NOMO-1 treated with dmso at 0.1 percent for 144 hours (cell line): ENCODE results near the gene C1orf167.
A peak's percentile ranks its signal among the peaks of the same experiment; 100 is the strongest.

Source experiments
- DNase-seq: peaks from one replicate; lab custom pipeline; 2025; ENCODE audit not compliant: unreplicated experiment; lab: John Stamatoyannopoulos, UW

Gene C1orf167

DNA sequence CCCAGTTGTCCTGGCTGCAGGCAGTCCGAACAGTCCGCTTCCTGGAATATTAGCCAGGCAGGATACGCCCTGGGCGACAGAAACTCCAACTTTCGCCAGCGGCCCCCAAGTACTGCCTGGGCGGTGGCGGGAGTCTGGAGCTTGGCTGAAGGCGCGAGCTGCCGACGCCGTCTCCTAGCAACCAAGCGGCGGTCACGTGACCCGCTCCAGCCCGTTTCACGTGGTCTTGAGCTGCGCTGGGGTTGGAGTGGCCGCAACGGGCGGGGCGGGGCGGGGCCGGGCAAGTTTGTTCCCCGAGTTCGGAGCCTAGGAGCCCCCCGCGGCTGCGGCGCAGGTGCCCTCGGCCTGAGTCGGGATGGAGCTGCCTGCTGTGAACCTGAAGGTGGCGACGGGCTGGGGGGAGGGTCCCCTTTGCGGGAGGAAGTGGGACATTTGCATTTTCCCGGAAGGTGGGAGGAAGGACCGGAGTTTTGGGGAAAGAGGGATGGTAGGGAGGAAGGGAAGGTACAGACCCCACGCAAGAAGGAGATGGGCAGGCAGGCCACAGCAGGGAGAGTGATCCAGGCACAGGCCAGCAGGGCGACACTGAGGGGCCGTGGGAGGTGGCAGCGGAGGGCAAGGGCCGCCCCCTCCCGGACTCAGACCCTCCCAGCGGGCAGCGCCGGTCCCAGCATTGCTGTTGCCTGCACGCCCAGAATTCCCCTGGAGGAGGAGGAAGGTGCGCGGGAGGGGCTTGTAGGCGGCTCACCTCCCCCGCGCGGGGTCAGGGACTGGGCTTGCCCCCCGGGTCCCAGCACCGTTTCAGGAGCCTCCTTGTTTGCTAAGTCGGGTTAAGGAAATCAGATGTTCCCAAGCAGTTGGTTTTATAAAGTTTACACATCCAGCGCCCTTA lies 25.9 kb upstream of the C1orf167 start, which contains the start of gene AGTRAP:
AGTRAP (plus strand) TSS at position 283 of the 892 bp plus-strand sequence; CDS start at position 356, 73 bp downstream.
- DNase-seq = peak; percentile 80

DNA sequence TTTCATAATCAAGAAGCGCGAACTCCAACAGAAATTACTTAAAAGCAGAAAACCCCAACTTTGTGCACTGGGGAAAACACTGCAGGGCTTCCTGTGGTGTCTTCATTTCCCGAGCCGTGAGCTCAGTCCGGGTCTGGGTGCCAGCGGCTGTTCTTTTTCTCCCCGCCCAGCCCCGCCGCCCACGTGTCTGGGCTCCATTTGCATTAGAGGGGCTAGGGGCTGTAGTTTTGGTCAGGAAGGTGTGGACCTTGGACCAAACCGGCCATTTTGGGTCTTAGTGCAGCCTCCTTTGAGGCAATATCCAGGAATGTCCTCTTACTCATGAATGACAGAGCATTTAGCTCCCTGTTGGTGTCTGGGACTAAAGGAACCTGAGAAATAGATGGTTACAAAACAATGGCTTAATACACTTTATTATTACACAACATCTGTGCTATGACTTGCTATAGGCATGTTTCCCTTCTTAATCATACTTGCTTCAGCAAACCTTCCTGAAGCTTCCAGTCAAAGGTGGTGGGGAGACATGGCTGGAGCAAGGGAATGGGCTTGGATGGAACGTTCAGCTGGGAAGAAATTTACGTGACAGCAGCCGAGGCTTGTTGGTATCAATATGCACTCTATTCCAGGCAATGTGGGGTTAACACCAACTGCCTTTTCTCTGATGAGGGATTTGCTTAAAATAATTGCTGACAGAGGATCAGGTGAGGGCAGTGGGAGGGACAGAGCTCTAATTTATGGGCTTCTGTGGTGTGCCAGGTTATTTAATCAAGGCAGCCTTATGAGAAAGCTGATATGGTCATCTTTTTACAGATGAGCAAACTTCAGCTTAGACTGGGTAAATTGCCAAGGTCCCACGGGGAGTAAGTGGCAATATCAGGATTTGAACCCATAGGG lies 25.0 kb upstream of the C1orf167 start:
- peak; percentile 82 for DNase-seq

DNA sequence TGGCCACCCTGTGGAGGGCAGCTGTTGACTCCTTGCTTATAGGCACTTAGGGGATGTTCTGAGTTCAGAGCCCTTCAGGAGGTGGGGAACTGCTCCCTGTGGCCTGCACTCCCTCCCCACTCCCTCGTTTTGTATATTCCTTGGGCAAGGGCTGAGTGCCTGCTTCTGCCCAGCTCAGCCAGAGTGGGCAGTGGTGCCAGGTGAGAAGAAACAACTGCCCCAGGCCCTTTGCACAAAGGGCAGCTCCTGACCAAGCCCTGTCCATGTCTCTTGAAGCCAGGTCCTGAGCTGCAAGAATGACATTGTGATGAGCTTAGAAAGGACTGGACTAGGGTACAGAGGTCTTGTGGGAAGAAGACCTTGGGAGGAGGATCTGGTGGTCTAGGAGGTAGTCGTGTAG lies 23.9 kb upstream of the C1orf167 start:
- no peak for DNase-seq

DNA sequence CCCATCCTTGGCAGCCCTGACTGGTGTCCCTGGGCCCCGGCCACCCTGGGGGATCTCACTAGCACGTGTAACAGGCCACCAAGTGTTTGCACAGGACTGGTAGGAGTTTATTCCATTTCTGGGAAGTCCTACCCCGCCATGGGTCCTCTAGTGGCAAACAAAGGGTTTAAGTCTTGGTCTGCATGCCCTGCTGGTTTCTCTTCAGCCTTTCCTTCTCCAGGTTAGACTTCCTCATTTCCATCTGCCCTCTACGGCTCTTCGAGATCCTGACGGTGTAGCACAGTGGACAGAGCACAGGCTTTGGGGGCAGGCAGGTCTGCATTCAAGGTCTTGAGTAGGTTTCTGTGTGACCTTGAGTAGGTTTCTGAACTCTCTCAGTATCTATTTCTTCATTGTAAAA lies 23.2 kb upstream of the C1orf167 start:
- DNase-seq = peak; percentile 16

DNA sequence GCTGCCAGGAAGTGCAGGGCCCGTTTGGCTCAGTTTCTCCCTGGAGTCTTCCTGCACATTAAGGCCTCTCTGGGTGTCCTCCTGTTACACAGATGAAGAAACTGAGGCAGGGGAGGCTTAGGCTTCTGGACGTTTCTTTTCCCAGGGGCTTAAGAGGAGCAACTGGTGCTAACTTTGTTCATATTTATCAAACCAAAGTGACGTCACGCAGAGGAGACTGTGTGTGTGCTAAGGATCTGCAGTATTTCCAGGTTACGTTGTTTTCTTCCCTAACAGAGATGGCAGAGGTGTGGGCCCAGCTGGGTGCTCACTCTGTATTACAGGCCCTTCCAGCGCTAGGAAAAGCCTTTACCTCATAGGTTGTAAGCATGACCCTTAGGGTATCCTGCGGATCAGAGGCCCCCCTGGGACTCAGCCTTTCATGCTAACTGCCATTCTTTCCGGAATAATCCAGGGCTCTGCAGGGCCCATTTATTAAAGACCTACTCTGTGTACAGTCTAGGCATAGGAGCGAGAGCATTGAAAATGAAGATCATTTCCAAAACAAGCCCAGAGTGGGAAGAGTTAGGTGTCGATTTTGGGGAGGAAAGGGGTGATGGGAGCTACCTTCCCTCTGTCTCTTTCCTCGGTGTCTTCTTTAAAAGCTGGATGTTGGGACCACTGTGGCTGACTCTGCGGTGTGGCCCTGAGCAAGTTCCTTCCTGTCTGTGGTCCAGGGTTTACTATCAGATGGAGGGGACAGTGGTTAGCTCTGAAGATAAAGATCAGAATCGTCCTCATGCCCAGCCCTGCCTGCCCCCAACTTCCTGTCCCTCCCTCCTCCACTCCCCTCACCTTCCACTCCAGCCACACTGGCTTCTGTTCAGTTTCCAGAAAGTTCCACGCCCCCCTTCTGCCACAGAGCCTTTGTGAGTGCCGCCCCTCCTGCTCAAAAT lies 21.5 kb upstream of the C1orf167 start:
- DNase-seq = peak; percentile 67

DNA sequence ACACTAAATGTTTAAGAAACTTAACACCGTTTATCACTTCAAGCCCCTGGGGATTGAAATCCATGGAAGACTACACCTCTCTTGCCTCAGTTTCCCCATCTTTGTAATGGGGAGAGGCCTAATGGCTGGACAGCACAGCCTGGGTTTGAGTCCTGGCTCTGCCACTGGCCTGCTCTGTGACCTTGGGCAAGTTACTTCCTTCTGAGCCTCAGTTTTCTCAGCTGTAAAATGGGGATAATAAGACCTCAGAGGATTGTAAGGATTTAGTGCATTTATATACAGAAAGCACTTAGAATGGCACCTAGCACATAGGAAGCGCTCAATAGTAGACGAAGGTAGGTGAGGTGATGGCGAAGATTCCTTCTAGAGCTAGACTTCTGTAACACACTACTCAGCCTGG lies 20.5 kb upstream of the C1orf167 start:
- DNase-seq = no peak

DNA sequence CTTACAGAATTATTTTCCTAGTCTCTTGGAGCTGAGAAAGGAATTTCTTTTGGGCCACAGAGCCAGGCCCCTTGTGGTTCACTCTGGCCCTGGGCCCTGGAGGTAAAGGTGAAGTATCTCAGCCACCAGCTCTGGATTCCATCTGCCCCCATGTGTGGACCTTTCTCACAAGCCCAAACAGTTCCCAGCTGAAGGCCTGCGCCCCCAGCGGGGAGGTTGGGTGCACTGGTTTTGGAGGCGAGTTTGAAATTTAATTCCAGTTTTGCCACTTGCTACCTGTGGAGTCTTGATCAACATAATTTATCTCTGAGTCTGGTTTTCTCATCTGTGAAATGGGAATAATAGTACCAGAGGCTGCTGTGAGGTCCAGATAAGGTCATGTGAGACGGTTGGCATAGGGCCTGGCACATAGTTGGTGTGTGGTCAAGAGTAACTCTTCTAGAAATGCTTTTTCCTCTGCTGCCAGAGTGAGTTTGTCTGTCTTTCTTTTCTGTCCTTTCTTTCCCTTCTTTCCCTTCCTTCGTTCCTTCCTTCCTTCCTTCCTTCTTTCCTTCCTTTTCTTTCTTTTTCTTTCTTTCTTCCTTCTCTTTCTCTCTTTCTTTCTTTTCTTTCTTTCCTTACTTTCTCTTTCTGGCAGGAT lies 20.0 kb upstream of the C1orf167 start:
- DNase-seq = no peak

DNA sequence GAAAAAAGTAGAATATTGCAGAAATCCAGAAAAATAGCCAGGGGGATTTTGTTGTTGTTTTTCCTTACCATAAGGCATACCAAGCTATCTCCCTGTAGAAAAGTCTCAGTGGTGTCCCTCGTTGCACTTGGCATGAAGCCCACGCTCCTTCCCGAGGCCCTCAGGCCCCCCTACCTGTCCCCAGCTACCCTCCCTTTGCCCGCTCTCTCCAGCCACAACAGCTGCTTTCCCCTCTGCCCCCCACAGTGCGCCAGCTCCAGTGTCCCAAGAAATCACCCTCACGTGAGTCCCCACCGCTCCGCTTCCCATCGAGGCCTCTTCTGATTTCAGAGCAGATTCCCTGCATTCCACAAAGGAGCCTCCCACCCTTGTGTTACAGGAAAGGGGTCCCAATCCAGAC lies 17.7 kb upstream of the C1orf167 start:
- no peak for DNase-seq

DNA sequence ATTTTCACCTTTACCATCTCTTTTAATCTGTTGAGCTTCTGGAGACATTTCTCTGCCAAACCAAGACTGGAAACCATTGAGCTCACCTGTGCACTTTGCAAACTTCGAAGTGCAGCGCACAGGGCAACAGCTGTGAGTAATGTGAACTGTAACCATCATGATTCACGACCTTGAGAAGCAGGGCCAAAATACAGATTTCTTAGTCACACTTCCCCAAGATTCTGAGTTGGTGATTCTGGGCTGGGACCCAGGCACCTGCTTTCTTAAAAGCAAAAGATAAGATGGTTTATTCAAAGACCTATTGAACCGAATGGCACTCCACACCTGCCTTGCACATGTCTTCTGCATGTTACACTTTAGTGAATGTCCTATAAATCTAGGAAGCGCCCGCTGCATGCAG lies 15.9 kb upstream of the C1orf167 start:
- no peak for DNase-seq

DNA sequence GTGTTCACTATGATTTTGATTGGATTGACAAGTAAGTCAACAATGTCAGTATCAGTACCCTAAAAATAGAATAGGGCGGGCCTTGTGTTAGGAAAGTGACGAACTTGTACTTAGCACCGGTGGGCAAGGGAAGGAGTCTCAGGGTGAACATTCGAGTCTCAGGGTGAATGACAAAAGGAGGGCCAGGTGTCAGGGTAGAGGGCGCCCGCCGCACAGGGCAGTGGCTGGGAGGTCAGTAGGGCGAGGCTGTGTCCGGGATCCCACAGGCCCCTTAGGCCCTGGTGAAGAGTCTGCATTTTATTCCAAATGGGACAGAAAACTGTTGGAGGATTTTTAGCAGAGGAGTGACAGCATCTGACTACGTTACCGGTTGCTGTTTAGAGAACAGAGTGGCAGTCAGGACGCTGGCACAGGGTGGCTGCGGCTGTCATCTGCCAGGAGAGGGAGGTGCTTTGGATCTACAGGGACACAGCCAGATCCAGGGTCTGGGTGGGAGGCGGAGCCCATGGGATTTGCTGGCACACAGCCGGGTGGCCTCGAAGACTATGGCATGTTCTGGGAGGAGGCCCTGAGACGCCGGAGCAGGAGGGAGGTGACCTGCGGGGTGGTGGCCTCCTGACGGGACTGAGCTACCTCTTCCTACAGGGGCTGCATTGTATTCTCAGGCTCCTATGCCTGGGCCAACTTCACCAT lies 15.1 kb upstream of the C1orf167 start:
- no peak for DNase-seq

DNA sequence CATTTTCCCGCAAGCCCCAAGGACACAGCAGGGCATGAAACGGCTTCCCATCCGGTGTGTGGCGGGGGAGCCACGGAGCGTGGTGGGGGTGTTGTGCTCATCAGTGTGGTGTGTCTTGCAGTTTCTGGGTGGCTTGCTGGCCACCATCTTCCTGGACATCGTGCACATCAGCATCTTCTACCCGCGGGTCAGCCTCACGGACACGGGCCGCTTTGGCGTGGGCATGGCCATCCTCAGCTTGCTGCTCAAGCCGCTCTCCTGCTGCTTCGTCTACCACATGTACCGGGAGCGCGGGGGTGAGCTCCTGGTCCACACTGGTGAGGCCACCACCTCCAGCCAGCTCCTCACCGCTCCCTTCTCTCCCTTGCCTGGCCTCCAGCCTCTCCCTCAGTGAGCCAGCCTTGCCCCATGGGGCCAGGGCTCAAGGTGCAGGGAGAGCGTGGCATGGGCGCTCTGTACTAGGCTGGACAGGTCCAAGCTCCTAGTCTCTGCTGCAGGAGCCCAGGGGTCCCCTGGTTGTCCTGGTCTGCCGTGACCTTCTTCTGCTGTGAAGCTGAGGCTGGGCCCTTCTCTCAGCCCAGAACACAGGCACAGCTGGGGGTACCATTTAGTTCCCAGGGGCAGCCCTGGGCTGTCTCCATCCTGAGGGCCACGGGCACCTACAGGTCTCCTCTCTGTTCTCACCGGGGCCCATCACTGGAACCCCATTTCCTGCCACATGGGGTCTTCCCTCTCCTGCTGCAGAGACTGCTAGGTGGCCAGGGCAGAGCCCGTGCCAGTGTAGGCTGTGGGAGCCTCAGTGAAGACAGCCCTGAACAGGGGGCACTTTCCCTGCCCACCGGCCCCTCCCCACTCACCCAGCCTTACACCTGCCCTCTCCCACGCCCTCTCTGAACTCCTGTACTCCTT lies 13.4 kb upstream of the C1orf167 start:
- DNase-seq = no peak

DNA sequence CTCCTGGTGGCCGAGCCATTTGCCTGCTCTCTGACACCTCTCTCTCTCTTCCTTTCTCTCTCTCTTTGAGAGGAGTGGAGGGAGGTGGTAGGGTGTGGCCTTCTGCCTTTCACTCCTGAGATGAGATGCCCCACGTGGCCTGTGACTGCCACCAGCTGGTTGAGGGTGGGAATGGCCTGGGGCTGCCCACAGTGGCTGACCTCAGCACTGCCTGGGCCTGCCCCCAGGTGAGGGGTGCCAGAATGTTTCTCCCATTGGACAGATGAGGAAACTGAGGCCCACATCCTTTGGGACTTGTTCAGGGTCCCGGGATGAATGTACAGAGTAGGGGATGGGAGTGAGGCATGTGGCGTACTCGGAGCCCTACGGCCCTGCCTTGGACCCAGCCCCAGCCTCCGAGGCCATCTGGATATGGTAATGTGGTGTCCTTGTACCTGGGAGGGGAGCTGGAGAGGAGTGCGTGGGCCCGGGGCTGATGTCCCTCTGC lies 12.7 kb upstream of the C1orf167 start:
- DNase-seq = peak; percentile 39

DNA sequence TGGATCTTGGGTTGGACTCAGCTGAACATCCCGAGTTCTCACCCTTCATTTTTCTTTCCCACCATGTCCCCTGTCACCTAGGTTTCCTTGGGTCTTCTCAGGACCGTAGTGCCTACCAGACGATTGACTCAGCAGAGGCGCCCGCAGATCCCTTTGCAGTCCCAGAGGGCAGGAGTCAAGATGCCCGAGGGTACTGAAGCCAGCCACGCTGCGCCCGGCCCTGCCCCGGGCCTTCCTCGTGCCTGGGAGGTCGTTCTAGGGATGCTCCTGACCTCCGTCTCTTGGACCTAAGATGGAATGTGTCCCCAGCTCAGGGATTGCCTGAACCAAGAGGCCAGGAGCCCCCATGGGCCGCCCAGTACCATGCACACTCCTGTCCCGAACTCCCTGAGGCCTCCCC lies 12.0 kb upstream of the C1orf167 start:
- DNase-seq = no peak

DNA sequence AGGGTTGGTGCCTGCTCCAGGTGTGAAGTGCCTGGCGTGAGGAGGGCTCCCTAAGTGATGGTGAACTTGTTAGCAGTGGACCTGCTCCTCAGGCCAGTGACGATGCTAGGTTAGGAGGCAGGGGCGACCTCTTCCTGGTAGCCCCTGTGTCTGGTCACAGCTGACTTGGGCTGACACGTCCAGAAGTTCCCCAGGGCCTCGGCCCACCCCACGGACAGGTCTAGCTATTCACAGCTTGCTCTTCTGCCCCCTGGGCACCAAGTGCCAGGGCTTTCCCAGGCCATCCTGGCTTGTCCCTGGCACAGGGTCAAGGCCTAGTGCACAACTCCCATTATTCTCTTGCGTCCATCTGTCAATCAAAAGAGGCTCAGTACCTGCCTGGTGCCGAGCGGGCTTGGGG lies 10.9 kb upstream of the C1orf167 start:
- no peak for DNase-seq

DNA sequence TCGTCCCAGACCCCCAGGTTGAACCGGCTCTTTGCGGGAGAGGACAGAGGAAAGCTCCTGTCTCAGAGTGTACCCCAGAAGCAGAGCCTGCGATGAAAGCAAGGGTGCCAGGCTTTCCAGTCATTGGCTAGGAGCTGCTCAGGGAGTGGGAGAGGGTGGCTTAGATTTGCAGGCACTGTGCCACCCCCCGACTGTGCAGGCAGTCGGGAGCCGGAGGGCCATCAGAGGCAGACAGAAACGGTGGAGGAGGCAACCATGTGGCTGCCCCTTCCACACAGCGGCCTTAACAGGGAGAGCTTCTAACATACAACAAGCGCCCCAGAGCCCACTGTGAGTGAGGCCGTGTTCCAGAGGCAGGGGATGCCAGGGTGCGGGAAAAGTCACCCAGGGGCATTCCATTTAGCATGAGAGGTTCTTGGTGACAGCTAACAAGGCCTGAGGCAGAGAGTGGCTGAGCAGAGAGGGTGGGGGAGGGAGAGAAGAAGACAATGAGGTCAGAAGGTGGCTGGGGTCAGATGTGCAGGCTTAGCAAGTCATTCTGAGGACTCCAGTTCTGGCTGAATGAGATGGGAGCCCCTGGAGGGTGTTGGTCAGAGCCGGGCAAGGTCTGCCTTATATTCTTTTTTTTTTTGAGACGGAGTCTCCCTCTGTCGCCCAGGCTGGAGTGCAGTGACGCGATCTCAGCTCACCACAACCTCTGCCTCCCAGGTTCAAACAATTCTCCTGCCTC lies 9.5 kb upstream of the C1orf167 start:
- DNase-seq = no peak

DNA sequence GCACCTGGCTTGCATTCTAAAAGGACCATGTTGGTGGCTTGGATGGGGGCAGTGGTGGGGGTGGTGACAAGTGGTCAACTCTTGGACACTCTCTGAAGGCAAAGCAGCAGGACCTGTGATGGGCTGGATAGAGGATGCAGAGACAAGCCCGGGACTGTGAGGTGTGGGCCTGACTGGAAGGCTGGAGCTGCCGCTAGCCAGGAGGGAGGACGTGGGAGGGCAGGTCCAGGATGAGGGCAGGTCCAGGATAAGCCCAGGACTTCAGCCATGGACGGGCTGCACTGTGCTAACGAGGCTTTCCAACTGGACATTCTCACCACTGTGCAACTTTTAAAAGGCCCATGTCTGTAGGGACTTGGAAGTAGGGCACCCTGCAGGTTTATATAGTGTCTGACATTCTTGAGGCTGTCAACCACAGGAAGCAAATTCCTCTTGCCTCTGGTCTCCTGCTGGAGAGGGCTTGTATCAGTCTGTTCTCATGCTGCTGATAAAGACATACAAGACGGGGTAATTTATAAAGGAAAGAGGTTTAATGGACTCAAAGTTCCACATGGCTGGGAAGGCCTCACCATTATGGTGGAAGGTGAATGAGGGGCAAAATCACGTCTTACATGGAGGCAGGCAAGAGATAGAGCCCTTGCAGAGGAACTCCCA lies 8.3 kb upstream of the C1orf167 start:
- no peak for DNase-seq

DNA sequence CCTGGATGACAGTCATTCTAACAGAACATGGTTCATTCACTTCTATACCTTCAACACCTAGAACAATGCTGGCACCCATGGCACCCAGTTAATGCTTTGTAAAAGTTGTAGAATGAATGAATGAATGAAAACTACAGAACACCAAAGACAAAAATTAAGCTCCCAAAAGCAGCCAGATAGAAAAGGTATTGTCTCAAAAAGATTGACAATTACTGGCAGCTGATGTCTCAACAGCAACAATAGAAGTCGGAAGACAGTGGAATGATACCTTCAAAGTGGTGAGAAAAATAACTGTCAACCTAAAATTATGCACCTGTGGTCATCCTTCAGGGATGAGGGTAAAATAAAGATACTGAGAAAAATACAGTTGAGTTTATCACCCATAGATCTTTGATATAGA lies 4.9 kb upstream of the C1orf167 start:
- no peak for DNase-seq
